Activated naive CD4-positive, alpha-beta T cell treated with anti-CD3 and anti-CD28 coated beads for 36 hours (primary cell): ENCODE data around the gene ZNF385C. TPM values are rescaled to one million over a fixed set of nuclear protein-coding genes. Genes with fewer than 3 reads are reported as not detected.

ENCODE experiments used
- CTCF ChIA-PET: fragments of 350-600 bp; sonication (Branson Sonifier 250); formaldehyde crosslinking; loops from one replicate; lab custom pipeline; 2021; ENCODE audit warnings: antibody characterized with exemption; lab: Charles Lee
- DNase-seq: peaks from one replicate; pipeline ENCODE4 v3.0.0-alpha.2; 2020
- H3K27ac Mint-ChIP-seq: one replicate; pipeline ENCODE4 v1.8.0; 2021; ENCODE audit warnings: mild to moderate bottlenecking, mixed read lengths
- H3K27me3 Mint-ChIP-seq: one replicate; pipeline ENCODE4 v1.8.0; 2021; ENCODE audit warnings: low read depth, mixed read lengths
- H3K36me3 Mint-ChIP-seq: one replicate; pipeline ENCODE4 v1.8.0; 2021; ENCODE audit warnings: low read depth, mixed read lengths
- H3K4me1 Mint-ChIP-seq: one replicate; pipeline ENCODE4 v1.8.0; 2021; ENCODE audit warnings: low read depth, mixed read lengths
- H3K4me3 Mint-ChIP-seq: one replicate; pipeline ENCODE4 v1.8.0; 2021; ENCODE audit warnings: mild to moderate bottlenecking, moderate library complexity, mixed read lengths
- H3K9me3 Mint-ChIP-seq: one replicate; pipeline ENCODE4 v1.8.0; 2021; ENCODE audit warnings: mixed read lengths
- intact Hi-C: fragments of 100-400 bp; cut with micrococcal nuclease; formaldehyde crosslinking; loops from one replicate; pipeline ENCODE4 v1.15.1; 2023
- total RNA-seq, 2 experiments: library from RNA; stranded (reverse); gene quantifications; one replicate each; pipeline ENCODE4 v1.2.3, GENCODE V29; 2021

Gene ZNF385C
- total RNA-seq, 2 experiments from 2014 or later: 0.36 to 0.77 TPM

DNA sequence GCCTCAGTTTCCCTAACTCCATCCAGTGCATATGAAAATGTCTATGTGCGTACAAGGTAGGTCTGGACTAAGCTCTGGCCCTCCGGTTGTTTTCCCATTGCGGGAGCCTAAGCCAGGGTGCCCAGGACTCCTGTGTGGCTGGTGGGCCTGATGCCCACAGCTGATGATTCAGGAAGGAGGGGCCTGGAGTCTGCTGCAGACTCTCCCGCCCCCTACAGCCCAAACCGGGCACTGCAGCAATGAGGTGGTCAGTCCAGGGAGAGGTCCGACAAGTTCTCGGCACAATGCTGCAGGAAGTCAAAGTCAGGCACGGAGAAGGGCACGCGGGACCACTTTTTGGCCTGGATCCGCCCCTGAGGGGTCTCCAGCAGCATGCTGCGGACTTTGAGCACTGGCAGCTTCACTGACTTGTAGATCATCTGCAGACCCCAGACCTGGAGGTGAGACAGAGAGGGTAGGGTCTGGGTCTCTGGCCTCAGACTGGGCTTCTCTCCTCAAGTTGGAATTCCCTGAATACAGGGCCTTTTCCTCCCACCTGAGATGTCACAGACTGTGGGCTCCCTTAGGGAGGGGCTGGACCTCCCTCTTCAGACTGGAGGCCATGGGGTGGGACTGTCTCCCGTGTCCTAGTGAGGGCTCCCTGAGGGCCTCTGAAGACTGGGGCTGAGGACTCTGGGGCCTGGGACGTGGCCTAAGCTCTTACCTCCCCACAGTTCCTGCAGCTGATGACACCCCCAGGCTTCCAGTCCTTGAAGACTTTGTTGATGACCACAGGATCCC, 3.4 kb upstream of the ZNF385C start:
- H3K27ac Mint-ChIP-seq: no peak overlapping the region
- intact Hi-C loops: loop anchor here (1.0 kb wide), 2 partner anchors 34 to 76 kb away; no protein-coding TSS in a partner anchor
- peak; percentile 83 for DNase-seq
- H3K4me3 Mint-ChIP-seq: no peak overlapping the region
- peaks cover 12% of the 10 kb centered on the region for H3K27me3 Mint-ChIP-seq
- peaks cover 10% of the 10 kb centered on the region for H3K4me1 Mint-ChIP-seq
- CTCF ChIA-PET: interaction anchor here (0.6 to 2.7 kb wide), 17 partner anchors 8 to 139 kb away, joined by 3 to 12 read pairs (median 5); partner anchors contain the start of genes DHX58, KAT2A and NKIRAS2
- H3K36me3 Mint-ChIP-seq: no peaks in the 10 kb centered on the region
- H3K9me3 Mint-ChIP-seq: no peaks in the 10 kb centered on the region

DNA sequence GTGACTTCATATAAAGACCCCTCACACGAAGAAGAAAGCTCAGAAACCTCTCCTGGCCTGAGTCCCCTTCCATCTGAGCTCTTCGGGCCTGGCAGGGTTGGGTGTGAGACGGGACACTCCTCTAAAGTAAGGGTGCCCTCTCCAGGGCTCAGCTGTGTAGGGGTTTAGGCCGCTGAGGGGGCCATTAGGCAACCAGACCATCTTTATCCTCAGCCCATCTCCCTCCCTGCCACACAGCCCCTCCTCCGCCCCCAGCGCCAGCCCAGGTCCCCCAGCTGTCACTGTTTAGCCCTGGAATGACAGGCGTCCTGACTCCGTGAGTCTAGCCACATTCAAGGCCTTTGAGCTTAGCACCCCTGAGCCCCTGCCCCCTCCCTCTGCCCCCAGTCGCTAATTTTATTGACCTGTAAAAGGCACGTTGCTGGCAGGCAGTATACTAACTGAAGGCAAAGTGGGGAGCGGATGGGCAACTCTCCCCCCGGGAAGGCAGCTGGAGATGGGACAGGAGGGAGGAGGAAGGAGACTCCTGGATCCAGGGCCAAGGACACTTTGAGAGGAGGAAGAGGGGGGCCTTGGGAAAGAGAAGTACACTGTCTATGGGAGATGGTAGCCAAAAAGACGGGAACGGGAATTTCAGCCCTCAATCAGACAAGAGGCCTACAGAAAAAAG, 592 bp upstream of the ZNF385C start:
- H3K27me3 Mint-ChIP-seq: peaks cover 15% of the 10 kb centered on the region
- intact Hi-C loops: no loop called here
- H3K4me1 Mint-ChIP-seq: peaks cover 9% of the 10 kb centered on the region
- H3K36me3 Mint-ChIP-seq: no peaks in the 10 kb centered on the region
- no peak for DNase-seq
- no peaks in the 10 kb centered on the region for H3K9me3 Mint-ChIP-seq
- CTCF ChIA-PET: interaction anchor here (0.9 to 2.6 kb wide), 4 partner anchors 33 to 136 kb away, joined by 3 to 8 read pairs (median 5); partner anchors contain the start of gene NKIRAS2
- no peak overlapping the region for H3K27ac Mint-ChIP-seq
- no peak overlapping the region for H3K4me3 Mint-ChIP-seq

DNA sequence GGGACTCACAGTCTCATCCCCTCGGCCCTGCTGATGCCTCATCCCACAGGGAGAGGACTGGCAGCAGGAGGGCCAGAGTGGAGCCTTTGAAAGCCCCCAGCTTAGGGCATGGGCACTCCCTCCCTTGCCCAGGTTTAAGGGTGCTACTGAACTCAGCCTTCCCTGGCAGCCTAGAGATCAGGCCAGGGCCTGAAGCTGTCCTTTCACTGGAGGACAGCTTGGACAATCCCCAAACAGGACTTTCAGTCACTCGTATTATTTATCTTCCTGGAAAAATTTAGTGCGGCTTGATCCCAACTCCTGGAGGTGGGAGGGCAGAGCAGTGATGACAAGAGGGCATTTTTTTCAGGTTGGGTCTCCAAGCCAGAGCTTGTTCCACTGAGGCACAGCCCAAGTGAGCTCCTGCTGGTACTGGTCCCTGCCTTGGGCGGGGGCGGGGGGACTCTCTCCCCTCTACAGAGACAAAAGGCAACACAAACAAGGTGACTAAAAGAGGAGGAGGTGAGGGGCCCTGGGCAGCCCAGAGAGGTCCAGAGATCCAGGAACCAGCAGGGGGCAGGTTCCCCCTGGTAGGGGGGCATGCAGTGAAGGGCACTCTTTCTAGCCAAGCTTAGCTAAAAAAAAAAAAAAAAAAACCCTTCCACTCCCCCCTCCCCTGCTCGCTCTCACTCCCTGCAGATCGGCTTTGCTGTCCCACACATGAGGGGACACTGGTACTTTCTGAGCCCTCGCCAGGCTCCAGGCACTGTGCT, 1.7 kb downstream of the ZNF385C start:
- intact Hi-C loops: no loop called here
- H3K9me3 Mint-ChIP-seq: no peaks in the 10 kb centered on the region
- peaks cover 15% of the 10 kb centered on the region for H3K27me3 Mint-ChIP-seq
- no peak for DNase-seq
- no peak overlapping the region for H3K27ac Mint-ChIP-seq
- no peak overlapping the region for H3K4me3 Mint-ChIP-seq
- peaks cover 9% of the 10 kb centered on the region for H3K4me1 Mint-ChIP-seq
- H3K36me3 Mint-ChIP-seq: no peaks in the 10 kb centered on the region
- CTCF ChIA-PET: interaction anchor here (1.0 to 2.6 kb wide), 4 partner anchors 71 to 133 kb away, joined by 3 to 8 read pairs (median 5); partner anchors contain the start of gene NKIRAS2

DNA sequence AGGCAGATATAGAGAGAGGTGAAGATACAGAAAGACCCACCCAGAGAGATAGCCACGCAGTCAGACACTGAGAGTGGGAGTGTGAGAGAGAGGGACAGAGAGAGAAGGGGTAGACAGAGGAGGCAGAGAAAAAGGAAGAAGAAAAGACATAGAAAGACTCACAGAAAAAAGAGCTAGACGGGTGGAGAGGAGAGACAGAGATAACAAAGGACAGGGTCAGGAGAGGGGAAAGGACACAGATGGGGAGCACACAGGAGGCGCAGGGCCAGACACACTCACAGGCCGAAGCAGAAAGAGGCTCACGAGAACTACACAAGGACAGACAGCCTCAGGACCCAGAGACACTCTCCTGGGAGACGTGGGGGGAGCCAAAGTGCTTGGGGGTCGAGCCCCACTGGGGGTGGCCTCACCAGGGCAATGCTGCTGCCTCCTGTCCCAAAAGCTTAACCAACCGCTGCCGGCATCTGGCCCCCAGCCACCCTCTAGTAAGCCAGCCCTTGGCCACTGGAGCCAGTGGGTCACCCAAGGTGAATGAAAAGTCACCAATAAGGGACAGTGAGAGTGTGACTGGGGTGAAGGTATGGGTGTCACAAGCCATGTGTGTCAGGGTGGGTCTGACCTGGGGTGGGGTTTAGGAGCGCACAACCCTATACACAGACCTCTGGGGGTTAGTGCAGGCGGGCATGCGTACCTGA, 3.8 kb downstream of the ZNF385C start:
- intact Hi-C loops: no loop called here
- Mint-ChIP-seq H3K36me3 (no peaks in the 10 kb centered on the region), H3K4me1 (peaks cover 9% of the 10 kb centered on the region), H3K27ac (peak overlapping the region; percentile 32), H3K27me3 (peaks cover 15% of the 10 kb centered on the region), H3K4me3 (no peak overlapping the region), H3K9me3 (no peaks in the 10 kb centered on the region)
- CTCF ChIA-PET: interaction anchor here (0.9 kb wide), 1 partner anchor 9 kb away, joined by 5 read pairs; no protein-coding TSS in a partner anchor
- no peak for DNase-seq

DNA sequence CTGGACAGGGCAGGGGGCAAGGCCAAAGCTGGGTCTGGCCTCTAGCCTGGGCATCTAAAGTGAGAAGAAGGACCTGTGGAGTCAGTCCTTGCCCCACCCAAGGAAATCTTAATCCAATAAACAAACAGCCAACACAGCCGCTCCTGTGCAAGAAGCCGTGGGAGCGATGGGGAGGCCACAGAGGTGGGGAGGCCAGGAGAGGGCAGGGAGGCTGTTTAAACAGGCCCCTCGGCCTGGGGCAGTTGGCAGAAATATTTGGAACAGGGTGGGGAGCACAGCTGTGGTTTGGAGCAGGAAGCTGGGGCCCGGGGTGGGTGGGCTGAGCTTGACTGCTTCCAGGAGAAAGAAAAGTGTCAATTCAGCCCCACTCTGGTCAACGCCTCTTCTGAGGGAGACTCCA, 5.3 kb downstream of the ZNF385C start:
- H3K4me1 Mint-ChIP-seq: peaks cover 7% of the 10 kb centered on the region
- intact Hi-C loops: no loop called here
- no peaks in the 10 kb centered on the region for H3K9me3 Mint-ChIP-seq
- no peak for DNase-seq
- H3K4me3 Mint-ChIP-seq: no peak overlapping the region
- H3K27me3 Mint-ChIP-seq: peaks cover 13% of the 10 kb centered on the region
- CTCF ChIA-PET: interaction anchor here (2.1 kb wide), 1 partner anchor 9 kb away, joined by 11 read pairs; no protein-coding TSS in a partner anchor
- no peaks in the 10 kb centered on the region for H3K36me3 Mint-ChIP-seq
- no peak overlapping the region for H3K27ac Mint-ChIP-seq

DNA sequence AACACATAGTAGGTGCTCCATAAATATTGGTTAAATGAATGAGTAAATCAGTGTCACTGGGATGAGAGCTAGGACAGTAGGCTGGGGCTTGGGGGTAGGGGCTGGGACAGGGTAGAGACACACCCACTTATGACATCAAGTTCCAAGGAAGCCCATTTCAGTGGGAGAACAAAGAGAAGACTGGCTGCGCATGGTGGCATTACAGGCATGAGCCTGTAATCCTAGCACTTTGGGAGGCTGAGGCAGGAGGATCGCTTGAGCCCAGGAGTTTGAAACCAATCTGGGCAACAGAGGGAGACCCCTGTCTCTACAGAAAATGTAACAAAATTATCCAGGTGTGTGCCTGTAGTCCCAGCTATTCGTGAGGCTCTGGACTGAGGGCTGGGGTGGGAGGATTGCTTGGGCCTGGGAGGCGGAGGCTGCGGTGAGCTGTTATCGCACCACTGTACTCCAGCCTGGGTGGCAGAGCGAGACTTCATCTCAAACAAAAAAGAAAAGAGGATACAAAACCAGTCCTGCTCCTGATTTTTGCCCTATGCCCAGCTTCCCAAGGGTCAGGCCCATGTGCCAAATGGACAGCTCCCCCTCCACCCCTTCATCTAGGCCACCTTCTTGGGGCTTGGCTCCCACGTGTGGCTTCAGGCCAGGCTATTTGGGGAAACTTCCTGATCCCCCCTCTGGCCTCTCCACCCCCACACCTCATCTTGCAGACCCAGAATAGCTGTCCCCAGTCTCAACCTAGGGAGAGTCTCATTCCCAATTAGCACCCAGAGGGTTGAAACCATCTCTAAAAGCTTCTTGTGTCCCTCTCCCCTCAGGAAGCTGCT, 7.1 kb downstream of the ZNF385C start:
- no peak for DNase-seq

DNA sequence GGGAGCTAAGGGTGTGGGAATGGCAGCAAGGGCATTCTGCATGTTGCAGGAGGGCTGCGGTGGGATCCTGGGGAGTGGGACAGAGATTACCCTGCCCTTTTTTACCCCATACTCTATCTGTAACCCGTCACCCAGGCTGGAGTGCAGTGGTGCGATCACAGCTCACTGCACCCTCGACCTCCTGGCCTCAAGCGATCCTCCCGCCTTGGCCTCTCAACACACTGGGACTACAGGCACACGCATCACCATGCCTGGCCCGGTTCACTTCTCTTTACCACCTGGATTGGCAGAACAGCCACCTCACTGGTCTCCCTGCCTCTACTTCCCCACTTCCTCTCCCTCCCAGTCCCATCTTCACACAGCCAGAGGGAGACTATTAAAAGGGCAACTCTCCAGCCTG, 9.5 kb downstream of the ZNF385C start:
- CTCF ChIA-PET: interaction anchor here (2.2 kb wide), 1 partner anchor 21 kb away, joined by 5 read pairs; no protein-coding TSS in a partner anchor
- Mint-ChIP-seq H3K4me3 (no peak overlapping the region), H3K36me3 (no peaks in the 10 kb centered on the region)

More for the DNA sequence above, 7.1 kb downstream of the ZNF385C start:
- no peaks in the 10 kb centered on the region for H3K4me1 Mint-ChIP-seq
- no peaks in the 10 kb centered on the region for H3K36me3 Mint-ChIP-seq
- H3K27ac Mint-ChIP-seq: no peak overlapping the region
- intact Hi-C loops: no loop called here
- H3K9me3 Mint-ChIP-seq: no peaks in the 10 kb centered on the region
- no peak overlapping the region for H3K4me3 Mint-ChIP-seq
- CTCF ChIA-PET: interaction anchor here (0.6 to 2.1 kb wide), 8 partner anchors 9 to 404 kb away, joined by 3 to 11 read pairs (median 4); no protein-coding TSS in a partner anchor
- H3K27me3 Mint-ChIP-seq: peaks cover 3% of the 10 kb centered on the region

DNA sequence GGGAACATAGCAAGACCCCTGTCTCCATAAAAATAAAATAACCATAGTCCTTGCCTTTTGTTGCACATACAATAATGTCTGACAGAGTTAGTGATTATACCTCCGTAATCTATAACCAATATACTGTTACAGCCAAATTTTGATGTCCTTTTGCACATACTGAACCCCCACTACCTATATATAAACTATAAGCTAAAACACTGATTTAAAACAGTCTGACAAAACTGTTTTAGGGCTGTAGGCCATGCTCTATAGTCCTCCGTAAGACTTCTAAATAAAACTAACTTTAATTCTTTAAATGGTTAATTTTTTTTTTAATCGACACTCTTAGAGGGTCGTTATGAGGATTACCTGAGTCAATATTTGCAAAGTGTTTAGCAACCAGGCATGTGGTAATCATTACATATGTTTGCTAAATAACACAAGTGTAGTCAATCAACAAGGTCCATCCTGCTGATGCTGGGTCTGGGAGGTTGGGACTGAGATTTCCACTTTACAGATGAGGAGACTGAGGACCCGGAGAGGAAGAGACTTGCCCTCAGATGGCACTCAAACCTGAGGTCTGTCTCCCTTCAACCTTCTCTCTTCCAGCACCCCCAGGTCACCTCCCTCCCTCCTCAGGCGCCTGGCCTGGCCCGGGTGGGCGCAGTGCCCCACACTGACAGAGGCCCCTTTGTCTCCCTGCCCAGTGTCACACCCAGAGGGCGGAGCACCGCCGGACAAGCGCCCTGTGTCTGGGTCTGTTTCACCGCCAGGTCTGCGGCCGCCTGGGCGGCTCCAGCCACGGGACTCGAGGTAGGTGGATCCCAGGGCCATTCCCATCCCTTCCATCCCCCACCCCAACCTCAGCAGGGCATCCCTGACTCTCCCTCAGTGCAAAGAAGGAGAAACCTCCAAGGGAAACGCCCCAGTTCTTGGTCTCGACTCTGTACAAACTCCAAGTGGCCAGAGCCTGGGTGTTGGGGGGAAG, 10.3 kb downstream of the ZNF385C start:
- H3K4me1 Mint-ChIP-seq: no peaks in the 10 kb centered on the region
- no peaks in the 10 kb centered on the region for H3K9me3 Mint-ChIP-seq
- no peak overlapping the region for H3K4me3 Mint-ChIP-seq
- CTCF ChIA-PET: interaction anchor here (2.2 kb wide), 1 partner anchor 20 kb away, joined by 5 read pairs; no protein-coding TSS in a partner anchor
- no peaks in the 10 kb centered on the region for H3K36me3 Mint-ChIP-seq
- no peaks in the 10 kb centered on the region for H3K27me3 Mint-ChIP-seq
- intact Hi-C loops: no loop called here
- DNase-seq: no peak
- H3K27ac Mint-ChIP-seq: no peak overlapping the region

More for the DNA sequence above, 9.5 kb downstream of the ZNF385C start:
- intact Hi-C loops: no loop called here
- no peak for DNase-seq
- H3K27ac Mint-ChIP-seq: no peak overlapping the region
- H3K9me3 Mint-ChIP-seq: no peaks in the 10 kb centered on the region
- no peaks in the 10 kb centered on the region for H3K4me1 Mint-ChIP-seq
- H3K27me3 Mint-ChIP-seq: no peaks in the 10 kb centered on the region

DNA sequence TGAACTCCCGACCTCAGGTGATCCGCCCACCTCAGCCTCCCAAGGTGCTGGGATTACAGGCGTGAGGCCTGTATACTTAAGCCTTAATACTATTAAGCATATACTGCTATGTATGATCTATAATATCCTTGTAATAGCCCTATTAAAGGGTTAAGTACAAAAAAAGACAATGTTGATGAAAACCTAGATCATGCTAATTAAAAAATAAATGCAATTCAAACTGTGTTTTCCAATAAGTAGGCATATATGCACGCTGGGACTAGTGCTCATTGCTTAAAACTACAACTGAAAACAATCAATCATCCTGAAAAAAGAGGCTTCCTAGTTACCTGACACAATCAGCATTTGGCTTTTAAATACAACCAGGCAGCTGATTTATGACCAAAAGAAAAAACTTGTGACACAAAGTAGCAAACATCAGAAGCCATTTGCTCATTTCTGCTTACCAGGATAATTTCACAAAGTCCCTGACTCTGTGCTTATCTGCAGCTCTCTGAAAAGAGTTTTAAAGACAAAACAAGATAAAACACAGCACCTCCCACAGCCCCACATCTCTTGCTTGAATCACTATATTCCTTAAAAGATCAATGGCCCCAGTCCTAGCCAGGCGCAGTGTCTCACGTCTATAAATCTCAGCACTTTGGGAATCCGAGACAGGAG, 11.1 kb downstream of the ZNF385C start:
- intact Hi-C loops: no loop called here
- Mint-ChIP-seq H3K27me3 (no peaks in the 10 kb centered on the region), H3K36me3 (no peaks in the 10 kb centered on the region), H3K9me3 (no peaks in the 10 kb centered on the region), H3K27ac (no peak overlapping the region), H3K4me1 (no peaks in the 10 kb centered on the region), H3K4me3 (no peak overlapping the region)
- no peak for DNase-seq
- CTCF ChIA-PET: no interaction called here
